T-helper 2 cell treated with Interferon-gamma antibody and Interleukin-4, amounts not matched to agents 5 μg/mL and 100 μg/mL, for 36 hours (primary cell): ENCODE data around the gene VGLL1.

ENCODE experiments used
- DNase-seq: peaks from one replicate; pipeline ENCODE4 v3.0.0; 2021; ENCODE audit warnings: low spot score
- H3K27ac Mint-ChIP-seq: one replicate; pipeline ENCODE4 v1.8.0; 2021; ENCODE audit warnings: mild to moderate bottlenecking, mixed read lengths
- H3K27me3 Mint-ChIP-seq: one replicate; pipeline ENCODE4 v1.8.0; 2021; ENCODE audit warnings: low read depth, mixed read lengths
- H3K36me3 Mint-ChIP-seq: one replicate; pipeline ENCODE4 v1.8.0; 2021; ENCODE audit warnings: low read depth, mixed read lengths
- H3K4me1 Mint-ChIP-seq: one replicate; pipeline ENCODE4 v1.8.0; 2021; ENCODE audit warnings: low read depth, mixed read lengths
- H3K4me3 Mint-ChIP-seq: one replicate; pipeline ENCODE4 v1.8.0; 2022; ENCODE audit warnings: mild to moderate bottlenecking, moderate library complexity, mixed read lengths
- H3K9me3 Mint-ChIP-seq: one replicate; pipeline ENCODE4 v1.8.0; 2021; ENCODE audit warnings: mixed read lengths

The VGLL1 gene

GRCh38 chrX:136529795-136530194 is 2.2 kb upstream of the VGLL1 start:
- no peaks in the 10 kb centered on the region for H3K9me3 Mint-ChIP-seq
- no peak for DNase-seq
- no peaks in the 10 kb centered on the region for H3K36me3 Mint-ChIP-seq
- H3K27ac Mint-ChIP-seq = no peak overlapping the region
- peaks cover 6% of the 10 kb centered on the region for H3K4me1 Mint-ChIP-seq
- H3K4me3 Mint-ChIP-seq = no peak overlapping the region
- peaks cover 11% of the 10 kb centered on the region for H3K27me3 Mint-ChIP-seq

- no peak overlapping the region for H3K4me3 Mint-ChIP-seq
- no peak overlapping the region for H3K27ac Mint-ChIP-seq
- H3K9me3 Mint-ChIP-seq = no peaks in the 10 kb centered on the region
- no peaks in the 10 kb centered on the region for H3K36me3 Mint-ChIP-seq
- H3K4me1 Mint-ChIP-seq = peaks cover 4% of the 10 kb centered on the region
- DNase-seq = no peak
- H3K27me3 Mint-ChIP-seq = peaks cover 15% of the 10 kb centered on the region
Observed at GRCh38 chrX:136534131-136534530, 2.1 kb downstream of the VGLL1 start.

- H3K36me3 Mint-ChIP-seq = no peaks in the 10 kb centered on the region
- DNase-seq = no peak
- no peak overlapping the region for H3K27ac Mint-ChIP-seq
- peaks cover 6% of the 10 kb centered on the region for H3K4me1 Mint-ChIP-seq
- H3K4me3 Mint-ChIP-seq = no peak overlapping the region
- no peaks in the 10 kb centered on the region for H3K9me3 Mint-ChIP-seq
- peaks cover 17% of the 10 kb centered on the region for H3K27me3 Mint-ChIP-seq
Observed at GRCh38 chrX:136538811-136539210, 6.8 kb downstream of the VGLL1 start.

GRCh38 chrX:136540226-136540625 is 8.2 kb downstream of the VGLL1 start:
- H3K9me3 Mint-ChIP-seq = no peaks in the 10 kb centered on the region
- H3K36me3 Mint-ChIP-seq = no peaks in the 10 kb centered on the region
- H3K27me3 Mint-ChIP-seq = peaks cover 12% of the 10 kb centered on the region
- H3K4me3 Mint-ChIP-seq = no peak overlapping the region
- DNase-seq = no peak
- no peak overlapping the region for H3K27ac Mint-ChIP-seq
- H3K4me1 Mint-ChIP-seq = peaks cover 13% of the 10 kb centered on the region

GRCh38 chrX:136541294-136541693 is 9.3 kb downstream of the VGLL1 start:
- Mint-ChIP-seq H3K36me3 (no peaks in the 10 kb centered on the region), H3K4me1 (peaks cover 22% of the 10 kb centered on the region)

GRCh38 chrX:136542281-136542680 is 10.3 kb downstream of the VGLL1 start:
- Mint-ChIP-seq H3K4me3 (no peak overlapping the region), H3K27ac (no peak overlapping the region), H3K9me3 (no peaks in the 10 kb centered on the region), H3K27me3 (peaks cover 8% of the 10 kb centered on the region), H3K36me3 (no peaks in the 10 kb centered on the region), H3K4me1 (peaks cover 30% of the 10 kb centered on the region)
- no peak for DNase-seq

More at GRCh38 chrX:136541294-136541693, 9.3 kb downstream of the VGLL1 start:
- Mint-ChIP-seq H3K27me3 (peaks cover 10% of the 10 kb centered on the region), H3K27ac (no peak overlapping the region), H3K4me3 (no peak overlapping the region), H3K9me3 (no peaks in the 10 kb centered on the region)
- DNase-seq = no peak

GRCh38 chrX:136546371-136546781 is 14.4 kb downstream of the VGLL1 start:
- H3K27me3 Mint-ChIP-seq = no peaks in the 10 kb centered on the region
- H3K4me3 Mint-ChIP-seq = peak overlapping the region; percentile 36
- no peaks in the 10 kb centered on the region for H3K9me3 Mint-ChIP-seq
- DNase-seq = no peak
- peaks cover 35% of the 10 kb centered on the region for H3K4me1 Mint-ChIP-seq
- peak overlapping the region; percentile 76 for H3K27ac Mint-ChIP-seq
- H3K36me3 Mint-ChIP-seq = no peaks in the 10 kb centered on the region

GRCh38 chrX:136549226-136549625 is 17.2 kb downstream of the VGLL1 start:
- Mint-ChIP-seq H3K9me3 (no peaks in the 10 kb centered on the region), H3K27ac (no peak overlapping the region), H3K36me3 (no peaks in the 10 kb centered on the region), H3K27me3 (no peaks in the 10 kb centered on the region), H3K4me1 (peaks cover 32% of the 10 kb centered on the region), H3K4me3 (no peak overlapping the region)
- DNase-seq = no peak

- Mint-ChIP-seq H3K36me3 (no peaks in the 10 kb centered on the region), H3K27me3 (no peaks in the 10 kb centered on the region), H3K4me1 (peaks cover 15% of the 10 kb centered on the region), H3K27ac (no peak overlapping the region), H3K4me3 (no peak overlapping the region), H3K9me3 (no peaks in the 10 kb centered on the region)
- DNase-seq = no peak
Observed at GRCh38 chrX:136551410-136551809, 19.4 kb downstream of the VGLL1 start.

- H3K27ac Mint-ChIP-seq = no peak overlapping the region
- DNase-seq = no peak
- no peak overlapping the region for H3K4me3 Mint-ChIP-seq
- no peaks in the 10 kb centered on the region for H3K36me3 Mint-ChIP-seq
- no peaks in the 10 kb centered on the region for H3K4me1 Mint-ChIP-seq
- peaks cover 18% of the 10 kb centered on the region for H3K27me3 Mint-ChIP-seq
- H3K9me3 Mint-ChIP-seq = no peaks in the 10 kb centered on the region
Observed at GRCh38 chrX:136555694-136556093, 23.7 kb downstream of the VGLL1 start.

- no peak for DNase-seq
- Mint-ChIP-seq H3K36me3 (no peaks in the 10 kb centered on the region), H3K27ac (no peak overlapping the region), H3K9me3 (no peaks in the 10 kb centered on the region), H3K27me3 (no peaks in the 10 kb centered on the region), H3K4me1 (peaks cover 15% of the 10 kb centered on the region), H3K4me3 (no peak overlapping the region)
Observed at GRCh38 chrX:136572030-136572429, 40.0 kb downstream of the VGLL1 start.

GRCh38 chrX:136574548-136574947 is 42.5 kb downstream of the VGLL1 start:
- Mint-ChIP-seq H3K4me1 (peaks cover 24% of the 10 kb centered on the region), H3K4me3 (no peak overlapping the region), H3K36me3 (no peaks in the 10 kb centered on the region), H3K27me3 (no peaks in the 10 kb centered on the region), H3K9me3 (no peaks in the 10 kb centered on the region), H3K27ac (no peak overlapping the region)
- no peak for DNase-seq

- Mint-ChIP-seq H3K27me3 (no peaks in the 10 kb centered on the region), H3K9me3 (no peaks in the 10 kb centered on the region), H3K4me3 (peak overlapping the region; percentile 37), H3K36me3 (no peaks in the 10 kb centered on the region), H3K4me1 (peaks cover 23% of the 10 kb centered on the region), H3K27ac (peak overlapping the region; percentile 54)
- DNase-seq = peak; percentile 57
Observed at GRCh38 chrX:136577552-136577951, 45.5 kb downstream of the VGLL1 start.

- H3K36me3 Mint-ChIP-seq = no peaks in the 10 kb centered on the region
- no peaks in the 10 kb centered on the region for H3K9me3 Mint-ChIP-seq
- H3K4me1 Mint-ChIP-seq = peaks cover 32% of the 10 kb centered on the region
- no peaks in the 10 kb centered on the region for H3K27me3 Mint-ChIP-seq
- no peak overlapping the region for H3K27ac Mint-ChIP-seq
- no peak for DNase-seq
- no peak overlapping the region for H3K4me3 Mint-ChIP-seq
Observed at GRCh38 chrX:136580316-136580715, 48.3 kb downstream of the VGLL1 start.

- no peak overlapping the region for H3K27ac Mint-ChIP-seq
- no peaks in the 10 kb centered on the region for H3K9me3 Mint-ChIP-seq
- H3K36me3 Mint-ChIP-seq = no peaks in the 10 kb centered on the region
- peaks cover 43% of the 10 kb centered on the region for H3K4me1 Mint-ChIP-seq
- DNase-seq = no peak
- H3K27me3 Mint-ChIP-seq = no peaks in the 10 kb centered on the region
- H3K4me3 Mint-ChIP-seq = no peak overlapping the region
Observed at GRCh38 chrX:136582624-136583023, 50.6 kb downstream of the VGLL1 start.
